NCI-H82 treated with DMSO at 0.1 percent for 48 hours (cell line): ENCODE measurements around the gene SLC7A10.
"Not testable (repeated sequence)": the region's sequence is repeated elsewhere in the genome, so short reads cannot be mapped to it uniquely, and the experiment has no call there.

Experiments
- DNase-seq: peaks from one replicate; lab custom pipeline; 2025; ENCODE audit not compliant: unreplicated experiment; lab: John Stamatoyannopoulos, UW

SLC7A10 gene

GRCh38 chr19:33203529-33203928, 22.1 kb downstream of the SLC7A10 start:
- DNase-seq: no peak

GRCh38 chr19:33202546-33203507, 22.8 kb downstream of the SLC7A10 start:
- no peak for DNase-seq

- DNase-seq: no peak
Observed at GRCh38 chr19:33201886-33202545, 23.6 kb downstream of the SLC7A10 start.

GRCh38 chr19:33201473-33201872, 24.2 kb downstream of the SLC7A10 start:
- DNase-seq: no peak

- DNase-seq: no peak
Observed at GRCh38 chr19:33199441-33200265, 26.0 kb downstream of the SLC7A10 start.

- no peak for DNase-seq
Observed at GRCh38 chr19:33198169-33198568, 27.5 kb downstream of the SLC7A10 start.

- no peak for DNase-seq
Observed at GRCh38 chr19:33197591-33198000, 28.1 kb downstream of the SLC7A10 start.

GRCh38 chr19:33196446-33197193, 29.0 kb downstream of the SLC7A10 start:
- no peak for DNase-seq

GRCh38 chr19:33195645-33196347, 29.9 kb downstream of the SLC7A10 start:
- DNase-seq: no peak

GRCh38 chr19:33194886-33195644, 30.6 kb downstream of the SLC7A10 start:
- DNase-seq: no peak

GRCh38 chr19:33194532-33194885, 31.1 kb downstream of the SLC7A10 start:
- no peak for DNase-seq

- DNase-seq: peak; percentile 3
Observed at GRCh38 chr19:33193865-33194362, 31.7 kb downstream of the SLC7A10 start, which contains the start of gene LRP3. TSS of gene LRP3 (plus strand) at chr19:33194330. CDS start at chr19:33194786, 456 bp downstream.

GRCh38 chr19:33193269-33193864, 32.3 kb downstream of the SLC7A10 start:
- DNase-seq: no peak

GRCh38 chr19:33192010-33192409, 33.6 kb downstream of the SLC7A10 start:
- no peak for DNase-seq

- no peak for DNase-seq
Observed at GRCh38 chr19:33191501-33191900, 34.1 kb downstream of the SLC7A10 start.

- DNase-seq: not testable (repeated sequence)
Observed at GRCh38 chr19:33191092-33191491, 34.6 kb downstream of the SLC7A10 start.

GRCh38 chr19:33189453-33189852, 36.2 kb downstream of the SLC7A10 start:
- no peak for DNase-seq

- no peak for DNase-seq
Observed at GRCh38 chr19:33187183-33187540, 38.5 kb downstream of the SLC7A10 start.
